OCI-LY7 (cell line): ENCODE measurements around the gene TM4SF5.

ENCODE experiments used
- EZH2phosphoT487 ChIP-seq: fragments of 200-600 bp; sonication (generic); IDR thresholded peaks from 2 replicates; pipeline ENCODE4 v1.6.1; 2018; ENCODE audit warnings: low read depth, borderline replicate concordance, mild to moderate bottlenecking, mixed run types, antibody characterized with exemption, low read length, moderate library complexity, mixed read lengths
- TF ChIP-seq, protein P1 (sequence below): fragments of 200-600 bp; sonication (generic); conservative IDR thresholded peaks from 2 replicates; pipeline ENCODE4 v1.5.1; 2014; ENCODE audit warnings: mild to moderate bottlenecking, antibody characterized with exemption, low read length, moderate library complexity, mixed read lengths

DNA sequence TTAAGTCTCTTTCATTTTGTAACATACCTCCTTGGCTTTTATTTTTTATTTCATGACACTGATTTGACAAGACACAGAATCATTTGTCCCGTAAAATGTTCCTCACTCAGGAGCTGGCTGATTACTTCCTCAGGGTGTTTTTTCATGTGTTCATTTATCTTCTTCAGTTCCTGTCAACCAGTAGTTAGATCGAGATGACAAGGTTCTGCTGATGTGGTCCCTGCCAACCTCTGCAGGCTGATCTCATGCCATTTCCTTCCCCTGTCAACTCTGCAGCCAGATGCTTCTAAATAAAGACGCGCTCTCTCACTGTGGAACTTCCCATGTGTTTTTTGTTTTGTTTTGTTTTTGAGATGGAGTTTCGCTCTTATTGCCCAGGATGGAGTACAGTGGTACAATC, 23.8 kb upstream of the TM4SF5 start:
- TF ChIP-seq, protein P1, sequence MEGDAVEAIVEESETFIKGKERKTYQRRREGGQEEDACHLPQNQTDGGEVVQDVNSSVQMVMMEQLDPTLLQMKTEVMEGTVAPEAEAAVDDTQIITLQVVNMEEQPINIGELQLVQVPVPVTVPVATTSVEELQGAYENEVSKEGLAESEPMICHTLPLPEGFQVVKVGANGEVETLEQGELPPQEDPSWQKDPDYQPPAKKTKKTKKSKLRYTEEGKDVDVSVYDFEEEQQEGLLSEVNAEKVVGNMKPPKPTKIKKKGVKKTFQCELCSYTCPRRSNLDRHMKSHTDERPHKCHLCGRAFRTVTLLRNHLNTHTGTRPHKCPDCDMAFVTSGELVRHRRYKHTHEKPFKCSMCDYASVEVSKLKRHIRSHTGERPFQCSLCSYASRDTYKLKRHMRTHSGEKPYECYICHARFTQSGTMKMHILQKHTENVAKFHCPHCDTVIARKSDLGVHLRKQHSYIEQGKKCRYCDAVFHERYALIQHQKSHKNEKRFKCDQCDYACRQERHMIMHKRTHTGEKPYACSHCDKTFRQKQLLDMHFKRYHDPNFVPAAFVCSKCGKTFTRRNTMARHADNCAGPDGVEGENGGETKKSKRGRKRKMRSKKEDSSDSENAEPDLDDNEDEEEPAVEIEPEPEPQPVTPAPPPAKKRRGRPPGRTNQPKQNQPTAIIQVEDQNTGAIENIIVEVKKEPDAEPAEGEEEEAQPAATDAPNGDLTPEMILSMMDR: no peak
- no peak for TF ChIP-seq EZH2phosphoT487
